Osteoblast (primary cell): ENCODE measurements around the gene XXYLT1. TPM values are rescaled to one million over a fixed set of nuclear protein-coding genes. Genes with fewer than 3 reads are reported as not detected.
A peak's percentile ranks its signal among the peaks of the same experiment; 100 is the strongest.

ENCODE experiments used
- DNase-seq: peaks from one replicate; pipeline ENCODE4 v3.0.0; 2011; ENCODE audit warnings: low spot score, mixed read lengths; ENCODE audit not compliant: insufficient read length; ENCODE audit errors: missing footprints
- H2AFZ ChIP-seq: 2 replicates; pipeline ENCODE4 v1.6.0; 2011; ENCODE audit warnings: mild to moderate bottlenecking, low read length
- H3K27ac ChIP-seq: 2 replicates; pipeline ENCODE4 v1.5.1; 2011; ENCODE audit warnings: mild to moderate bottlenecking, low read depth, low read length, moderate library complexity
- H3K27me3 ChIP-seq: 2 replicates; pipeline ENCODE4 v1.6.0; 2012; ENCODE audit warnings: mild to moderate bottlenecking, control low read depth, inconsistent platforms, low read length, moderate library complexity; ENCODE audit not compliant: insufficient read depth
- H3K36me3 ChIP-seq: 2 replicates; pipeline ENCODE4 v1.5.1; 2011; ENCODE audit warnings: mild to moderate bottlenecking, low read length, control low read depth, moderate library complexity; ENCODE audit not compliant: insufficient read depth
- H3K4me1 ChIP-seq: 2 replicates; pipeline ENCODE4 v1.5.1; 2011; ENCODE audit warnings: mild to moderate bottlenecking, low read length, control low read depth, moderate library complexity; ENCODE audit not compliant: insufficient read depth
- H3K4me2 ChIP-seq: 2 replicates; pipeline ENCODE4 v1.6.0; 2011; ENCODE audit warnings: mild to moderate bottlenecking, low read length; ENCODE audit not compliant: insufficient read depth
- H3K4me3 ChIP-seq: fragments of 200-600 bp; sonication (generic); 3 replicates; pipeline ENCODE4 v1.5.1; 2012; ENCODE audit warnings: mild to moderate bottlenecking, low read length, inconsistent platforms; ENCODE audit not compliant: insufficient read depth
- H3K79me2 ChIP-seq: 2 replicates; pipeline ENCODE4 v1.6.0; 2012; ENCODE audit warnings: mild to moderate bottlenecking, low read length, control low read depth, inconsistent platforms; ENCODE audit not compliant: insufficient read depth
- H3K9me3 ChIP-seq: 2 replicates; pipeline ENCODE4 v1.5.1; 2011; ENCODE audit warnings: low read depth, low read length, control low read depth
- H4K20me1 ChIP-seq: 2 replicates; pipeline ENCODE4 v1.6.0; 2012; ENCODE audit warnings: mild to moderate bottlenecking, low read length, control low read depth; ENCODE audit not compliant: insufficient read depth
- CTCF ChIP-seq: IDR thresholded peaks from 2 replicates; pipeline ENCODE4 v1.5.1; 2011; ENCODE audit warnings: mild to moderate bottlenecking, low read depth, low read length, moderate library complexity; ENCODE audit errors: extremely low read depth
- total RNA-seq: library from RNA; depleted of rRNA; stranded (reverse); fragments of >200 nt; gene quantifications from 2 replicates; pipeline ENCODE4 v1.2.3, GENCODE V29; 2012

Gene XXYLT1
- total RNA-seq, 1 donor, result 28.2 TPM

- H3K4me2 ChIP-seq, result no peak overlapping the region
- no peaks in the 10 kb centered on the region for H3K9me3 ChIP-seq
- peaks cover 29% of the 10 kb centered on the region for H3K4me1 ChIP-seq
- H2AFZ ChIP-seq, result no peak overlapping the region
- no peak for TF ChIP-seq CTCF
- H3K27ac ChIP-seq, result peak overlapping the region; percentile 68
- H3K79me2 ChIP-seq, result no peaks in the 10 kb centered on the region
- no peaks in the 10 kb centered on the region for H4K20me1 ChIP-seq
- H3K4me3 ChIP-seq, result no peak overlapping the region
- no peaks in the 10 kb centered on the region for H3K36me3 ChIP-seq
- DNase-seq, result peak; percentile 50
- H3K27me3 ChIP-seq, result no peaks in the 10 kb centered on the region
Measured at GRCh38 chr3:195101927-195102608, 168.9 kb downstream of the XXYLT1 start.

GRCh38 chr3:195101001-195101583 lies 169.9 kb downstream of the XXYLT1 start:
- peaks cover 27% of the 10 kb centered on the region for H3K4me1 ChIP-seq
- TF ChIP-seq CTCF, result no peak
- no peaks in the 10 kb centered on the region for H3K36me3 ChIP-seq
- H3K27ac ChIP-seq, result peak overlapping the region; percentile 72
- H2AFZ ChIP-seq, result no peak overlapping the region
- H3K79me2 ChIP-seq, result no peaks in the 10 kb centered on the region
- no peaks in the 10 kb centered on the region for H3K9me3 ChIP-seq
- H4K20me1 ChIP-seq, result no peaks in the 10 kb centered on the region
- DNase-seq, result peak; percentile 95
- H3K4me2 ChIP-seq, result no peak overlapping the region
- H3K4me3 ChIP-seq, result no peak overlapping the region
- no peaks in the 10 kb centered on the region for H3K27me3 ChIP-seq

- no peaks in the 10 kb centered on the region for H3K79me2 ChIP-seq
- H3K27ac ChIP-seq, result peak overlapping the region; percentile 72
- no peaks in the 10 kb centered on the region for H4K20me1 ChIP-seq
- TF ChIP-seq CTCF, result no peak
- peak; percentile 58 for DNase-seq
- H3K36me3 ChIP-seq, result no peaks in the 10 kb centered on the region
- H3K27me3 ChIP-seq, result no peaks in the 10 kb centered on the region
- no peaks in the 10 kb centered on the region for H3K9me3 ChIP-seq
- H3K4me3 ChIP-seq, result no peak overlapping the region
- no peak overlapping the region for H2AFZ ChIP-seq
- no peak overlapping the region for H3K4me2 ChIP-seq
- peaks cover 27% of the 10 kb centered on the region for H3K4me1 ChIP-seq
Measured at GRCh38 chr3:195099951-195100785, 170.8 kb downstream of the XXYLT1 start.
